ENCODE data around the gene FLOT1. TPM values are rescaled to one million over a fixed set of nuclear protein-coding genes. Genes with fewer than 3 reads are reported as not detected.

Gene FLOT1
- total and polyA plus RNA-seq, 9 of the 15 experiments (the other 6 are each of a cell fraction or from before 2014, with no cell fraction given) = 11.7 to 149 (median 118) TPM

- no peak for TF ChIP-seq ZFP91 (CRISPR knock-in tag; IDR thresholded peaks at IDR 0.05)
- TF ChIP-seq USF2 (CRISPR knock-in tag; IDR thresholded peaks at IDR 0.05) = no peak
- no peak for TF ChIP-seq KAT2B (IDR thresholded peaks at IDR 0.05; ENCODE audit: low read depth, low read length)
- TF ChIP-seq CEBPB (tag; IDR thresholded peaks at IDR 0.05) = peak; percentile 18
- TF ChIP-seq MYNN (IDR thresholded peaks at IDR 0.05) = no peak
- no peak for TF ChIP-seq MYNN (CRISPR knock-in tag; IDR thresholded peaks at IDR 0.05)
- no peak for TF ChIP-seq ZNF282 (CRISPR knock-in tag; IDR thresholded peaks at IDR 0.05)
- TF ChIP-seq POLR3A (IDR thresholded peaks at IDR 0.05; ENCODE audit: borderline replicate concordance, extremely low read depth, insufficient read depth, insufficient read length) = no peak
- no peak for TF ChIP-seq HNRNPK (IDR thresholded peaks at IDR 0.05; ENCODE audit: low read depth, low read length, poor library complexity, severe bottlenecking)
- TF ChIP-seq STAG1 (CRISPR knock-in tag; IDR thresholded peaks at IDR 0.05; ENCODE audit: borderline replicate concordance) = no peak
- no peak for TF ChIP-seq SIN3B (IDR thresholded peaks at IDR 0.05; ENCODE audit: low read depth)
- TF ChIP-seq RREB1 (CRISPR knock-in tag; IDR thresholded peaks at IDR 0.05) = no peak
- no peak for TF ChIP-seq ZNF699 (CRISPR knock-in tag; IDR thresholded peaks at IDR 0.05; ENCODE audit: insufficient replicate concordance)
- no peak for TF ChIP-seq TCF15 (CRISPR knock-in tag; IDR thresholded peaks at IDR 0.05)
- no peak for TF ChIP-seq ZNF695 (CRISPR knock-in tag; IDR thresholded peaks at IDR 0.05)
- TF ChIP-seq ILF3 (IDR thresholded peaks at IDR 0.05; ENCODE audit: borderline replicate concordance) = no peak
- no peak for TF ChIP-seq ZNF668 (CRISPR knock-in tag; IDR thresholded peaks at IDR 0.05)
- peak; percentile 52 for TF ChIP-seq HDAC3 (IDR thresholded peaks at IDR 0.05; ENCODE audit: borderline replicate concordance, partially characterized antibody)
- TF ChIP-seq SETDB1 (IDR thresholded peaks at IDR 0.05; ENCODE audit: low read length) = no peak
These were observed 889 bp upstream of the FLOT1 start (continued) for GRCh38 chr6:30743099-30744053.
